ENCODE results near the gene PPP1R12C.

DNA sequence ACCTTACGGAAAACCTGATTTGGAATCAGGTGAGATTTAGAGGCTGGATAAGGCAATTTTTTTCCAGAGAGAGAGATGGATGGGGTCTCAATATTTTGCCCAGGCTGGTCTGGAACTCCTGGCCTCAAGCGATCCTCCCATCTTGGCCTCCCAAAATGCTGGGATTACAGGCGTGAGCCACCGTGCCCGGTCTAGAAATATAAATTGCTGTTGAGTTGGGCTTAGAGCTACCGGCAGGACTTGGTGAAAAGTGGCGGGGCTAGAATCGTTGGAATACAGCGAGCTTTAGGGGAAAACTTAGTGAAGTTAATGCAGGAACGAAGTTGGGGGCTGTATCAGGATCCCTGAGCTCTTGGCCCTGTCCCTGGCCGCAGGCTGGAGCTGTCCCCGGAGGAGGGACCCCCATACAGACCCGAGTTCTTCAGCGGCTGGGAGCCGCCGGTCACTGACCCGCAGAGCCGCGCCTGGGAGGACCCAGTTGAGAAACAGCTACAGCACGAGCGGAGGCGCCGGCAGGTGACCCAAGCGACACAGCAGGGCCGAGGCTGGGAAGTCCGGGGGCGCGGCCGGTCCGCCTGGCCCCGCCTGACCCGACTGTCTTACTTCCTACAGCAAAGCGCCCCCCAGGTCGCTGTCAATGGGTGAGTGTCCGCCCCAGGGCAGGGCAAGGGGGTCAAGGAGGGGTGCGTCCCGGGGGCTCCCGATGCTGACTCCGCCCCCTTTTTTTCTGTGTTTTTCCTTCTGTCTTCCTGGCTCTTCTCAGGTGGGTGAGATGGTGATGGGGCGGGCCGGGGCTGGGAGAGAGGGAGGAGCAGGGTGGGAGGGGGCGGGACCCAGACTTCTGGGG, 34.2 kb downstream of the PPP1R12C start:
- TF ChIP-seq, protein P1, sequence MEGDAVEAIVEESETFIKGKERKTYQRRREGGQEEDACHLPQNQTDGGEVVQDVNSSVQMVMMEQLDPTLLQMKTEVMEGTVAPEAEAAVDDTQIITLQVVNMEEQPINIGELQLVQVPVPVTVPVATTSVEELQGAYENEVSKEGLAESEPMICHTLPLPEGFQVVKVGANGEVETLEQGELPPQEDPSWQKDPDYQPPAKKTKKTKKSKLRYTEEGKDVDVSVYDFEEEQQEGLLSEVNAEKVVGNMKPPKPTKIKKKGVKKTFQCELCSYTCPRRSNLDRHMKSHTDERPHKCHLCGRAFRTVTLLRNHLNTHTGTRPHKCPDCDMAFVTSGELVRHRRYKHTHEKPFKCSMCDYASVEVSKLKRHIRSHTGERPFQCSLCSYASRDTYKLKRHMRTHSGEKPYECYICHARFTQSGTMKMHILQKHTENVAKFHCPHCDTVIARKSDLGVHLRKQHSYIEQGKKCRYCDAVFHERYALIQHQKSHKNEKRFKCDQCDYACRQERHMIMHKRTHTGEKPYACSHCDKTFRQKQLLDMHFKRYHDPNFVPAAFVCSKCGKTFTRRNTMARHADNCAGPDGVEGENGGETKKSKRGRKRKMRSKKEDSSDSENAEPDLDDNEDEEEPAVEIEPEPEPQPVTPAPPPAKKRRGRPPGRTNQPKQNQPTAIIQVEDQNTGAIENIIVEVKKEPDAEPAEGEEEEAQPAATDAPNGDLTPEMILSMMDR (IDR thresholded peaks at IDR 0.05) = no peak
- no peak for TF ChIP-seq POLR2A (IDR thresholded peaks at IDR 0.05)

Data from right lobe of liver (tissue), 4 donors.